Measurements from ENCODE around the gene FOXK2. TPM values are rescaled to one million over a fixed set of nuclear protein-coding genes. Genes with fewer than 3 reads are reported as not detected.

The FOXK2 gene
- total RNA-seq, 1 donor from 2014 or later: 76.6 TPM

DNA sequence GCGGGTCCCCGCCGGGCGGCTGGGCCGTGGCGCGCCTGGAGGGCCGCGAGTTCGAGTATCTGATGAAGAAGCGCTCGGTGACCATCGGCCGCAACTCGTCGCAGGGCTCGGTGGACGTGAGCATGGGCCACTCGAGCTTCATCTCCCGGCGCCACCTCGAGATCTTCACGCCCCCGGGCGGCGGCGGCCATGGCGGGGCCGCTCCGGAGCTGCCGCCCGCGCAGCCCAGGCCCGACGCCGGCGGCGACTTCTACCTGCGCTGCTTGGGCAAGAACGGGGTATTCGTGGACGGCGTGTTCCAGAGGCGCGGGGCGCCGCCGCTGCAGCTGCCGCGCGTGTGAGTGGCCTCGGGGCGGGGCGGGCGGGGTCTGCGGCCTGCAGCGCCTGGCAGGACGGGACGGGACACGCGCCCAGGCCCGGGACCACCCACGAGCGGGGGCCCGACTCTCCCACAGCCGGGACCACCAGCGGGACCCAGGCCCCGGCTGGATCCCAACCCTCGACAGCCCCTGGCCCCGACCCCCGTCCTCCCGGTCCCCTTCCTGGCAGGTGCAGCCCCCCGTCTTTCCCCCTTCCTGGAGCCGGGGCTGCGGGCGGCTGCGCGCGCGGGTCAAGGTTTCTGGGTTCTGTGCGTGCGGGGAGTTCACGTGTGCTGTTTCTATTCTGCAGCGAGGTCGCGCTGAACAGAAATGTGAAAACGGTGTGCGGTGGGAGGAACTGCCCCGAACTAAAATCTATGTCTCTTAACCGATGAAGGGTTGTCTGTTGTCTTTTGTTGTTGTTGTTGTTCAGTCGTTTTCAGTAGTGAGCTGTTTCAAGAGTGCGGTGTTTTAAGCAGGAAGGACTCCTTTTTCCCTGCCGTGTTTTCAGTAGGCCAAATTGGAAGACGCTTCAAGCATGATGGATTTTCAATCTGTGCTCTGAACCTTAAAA is 705 bp downstream of the FOXK2 start:
- peaks cover 4% of the 10 kb centered on the region for H3K36me3 Mint-ChIP-seq (ENCODE audit: insufficient read depth)
- H3K27ac Mint-ChIP-seq: peak overlapping the region; percentile 93
- TF ChIP-seq, protein P1, sequence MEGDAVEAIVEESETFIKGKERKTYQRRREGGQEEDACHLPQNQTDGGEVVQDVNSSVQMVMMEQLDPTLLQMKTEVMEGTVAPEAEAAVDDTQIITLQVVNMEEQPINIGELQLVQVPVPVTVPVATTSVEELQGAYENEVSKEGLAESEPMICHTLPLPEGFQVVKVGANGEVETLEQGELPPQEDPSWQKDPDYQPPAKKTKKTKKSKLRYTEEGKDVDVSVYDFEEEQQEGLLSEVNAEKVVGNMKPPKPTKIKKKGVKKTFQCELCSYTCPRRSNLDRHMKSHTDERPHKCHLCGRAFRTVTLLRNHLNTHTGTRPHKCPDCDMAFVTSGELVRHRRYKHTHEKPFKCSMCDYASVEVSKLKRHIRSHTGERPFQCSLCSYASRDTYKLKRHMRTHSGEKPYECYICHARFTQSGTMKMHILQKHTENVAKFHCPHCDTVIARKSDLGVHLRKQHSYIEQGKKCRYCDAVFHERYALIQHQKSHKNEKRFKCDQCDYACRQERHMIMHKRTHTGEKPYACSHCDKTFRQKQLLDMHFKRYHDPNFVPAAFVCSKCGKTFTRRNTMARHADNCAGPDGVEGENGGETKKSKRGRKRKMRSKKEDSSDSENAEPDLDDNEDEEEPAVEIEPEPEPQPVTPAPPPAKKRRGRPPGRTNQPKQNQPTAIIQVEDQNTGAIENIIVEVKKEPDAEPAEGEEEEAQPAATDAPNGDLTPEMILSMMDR (IDR thresholded peaks at IDR 0.05; ENCODE audit: unreplicated experiment): no peak
- H3K4me1 Mint-ChIP-seq (ENCODE audit: low read depth): peaks cover 19% of the 10 kb centered on the region
- no peaks in the 10 kb centered on the region for H3K27me3 Mint-ChIP-seq
- no peak for DNase-seq (ENCODE audit: low spot score, unreplicated experiment)
- no peaks in the 10 kb centered on the region for H3K9me3 Mint-ChIP-seq (ENCODE audit: low read depth)
- peak overlapping the region; percentile 83 for H3K4me3 Mint-ChIP-seq (ENCODE audit: low read depth)

DNA sequence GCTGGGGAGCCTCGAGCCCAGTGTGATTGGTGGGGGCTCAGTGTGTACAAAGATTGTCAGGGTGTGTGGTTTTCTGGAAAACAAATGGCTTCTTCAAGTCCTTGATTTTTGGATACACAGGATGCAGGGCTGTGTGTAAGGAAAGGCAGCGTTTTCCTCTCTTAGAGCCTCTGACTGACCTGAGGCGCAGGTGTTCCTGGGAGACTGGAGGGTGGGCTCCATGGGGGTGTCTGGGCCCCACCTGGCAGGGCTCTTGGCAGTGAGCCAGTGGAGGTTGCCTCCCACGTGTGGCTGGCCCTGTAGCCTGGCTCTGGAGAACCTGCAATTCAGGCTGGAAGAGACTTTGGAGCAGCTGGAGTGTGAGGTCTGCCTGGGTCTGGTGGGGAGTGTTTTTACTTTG is 5.0 kb downstream of the FOXK2 start:
- H3K27ac Mint-ChIP-seq: peak overlapping the region; percentile 76
- TF ChIP-seq, protein P1 (IDR thresholded peaks at IDR 0.05; ENCODE audit: unreplicated experiment): no peak
- H3K27me3 Mint-ChIP-seq: no peaks in the 10 kb centered on the region
- H3K4me3 Mint-ChIP-seq (ENCODE audit: low read depth): no peak overlapping the region
- H3K9me3 Mint-ChIP-seq (ENCODE audit: low read depth): no peaks in the 10 kb centered on the region
- H3K4me1 Mint-ChIP-seq (ENCODE audit: low read depth): peaks cover 38% of the 10 kb centered on the region
- H3K36me3 Mint-ChIP-seq (ENCODE audit: insufficient read depth): peaks cover 4% of the 10 kb centered on the region
- no peak for DNase-seq (ENCODE audit: low spot score, unreplicated experiment)

DNA sequence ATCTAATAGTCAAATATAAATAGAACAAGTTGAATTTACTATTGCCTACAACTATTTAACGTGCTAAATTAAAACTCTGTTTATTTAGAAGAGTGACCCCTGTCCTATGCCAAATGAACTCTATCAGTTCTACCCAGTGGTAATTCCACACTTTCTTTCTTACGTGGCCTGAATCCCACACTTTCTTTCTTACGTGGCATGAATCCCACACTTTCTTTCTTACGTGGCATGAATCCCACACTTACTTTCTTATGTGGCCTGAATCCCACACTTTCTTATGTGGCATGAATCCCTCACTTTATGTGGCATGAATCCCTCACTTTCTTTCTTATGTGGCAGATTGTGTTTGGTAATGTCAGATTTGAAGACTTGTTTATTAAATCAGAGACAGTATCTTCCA is 6.2 kb downstream of the FOXK2 start:
- peaks cover 41% of the 10 kb centered on the region for H3K4me1 Mint-ChIP-seq (ENCODE audit: low read depth)
- H3K27ac Mint-ChIP-seq: no peak overlapping the region
- peaks cover 4% of the 10 kb centered on the region for H3K36me3 Mint-ChIP-seq (ENCODE audit: insufficient read depth)
- no peak for DNase-seq (ENCODE audit: low spot score, unreplicated experiment)
- H3K4me3 Mint-ChIP-seq (ENCODE audit: low read depth): no peak overlapping the region
- no peaks in the 10 kb centered on the region for H3K9me3 Mint-ChIP-seq (ENCODE audit: low read depth)
- H3K27me3 Mint-ChIP-seq: no peaks in the 10 kb centered on the region
- TF ChIP-seq, protein P1 (IDR thresholded peaks at IDR 0.05; ENCODE audit: unreplicated experiment): no peak

DNA sequence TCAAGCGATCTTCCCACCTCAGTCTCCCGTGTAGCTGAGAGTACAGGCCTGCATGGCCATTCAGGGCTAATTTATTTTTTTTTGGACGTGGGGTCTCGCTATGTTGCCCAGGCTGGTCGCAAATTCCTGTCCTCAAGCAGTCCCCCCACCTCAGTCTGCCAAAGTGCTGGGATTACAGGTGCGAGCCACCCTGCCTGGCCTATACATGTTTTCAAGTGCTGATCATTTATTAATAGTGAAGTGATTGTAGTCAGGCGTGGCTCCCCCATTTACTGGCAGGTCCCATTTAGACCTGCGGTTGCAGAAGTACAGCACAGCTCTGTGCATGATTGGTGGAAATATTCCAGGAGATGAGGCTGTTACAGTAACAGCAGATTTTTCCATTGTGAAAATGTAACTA is 8.4 kb downstream of the FOXK2 start:
- Mint-ChIP-seq H3K27me3 (no peaks in the 10 kb centered on the region), H3K4me3 (ENCODE audit: low read depth) (no peak overlapping the region), H3K4me1 (ENCODE audit: low read depth) (peaks cover 41% of the 10 kb centered on the region), H3K36me3 (ENCODE audit: insufficient read depth) (peaks cover 2% of the 10 kb centered on the region), H3K9me3 (ENCODE audit: low read depth) (no peaks in the 10 kb centered on the region), H3K27ac (peak overlapping the region; percentile 72)
- DNase-seq (ENCODE audit: low spot score, unreplicated experiment): no peak
- TF ChIP-seq, protein P1 (IDR thresholded peaks at IDR 0.05; ENCODE audit: unreplicated experiment): no peak

DNA sequence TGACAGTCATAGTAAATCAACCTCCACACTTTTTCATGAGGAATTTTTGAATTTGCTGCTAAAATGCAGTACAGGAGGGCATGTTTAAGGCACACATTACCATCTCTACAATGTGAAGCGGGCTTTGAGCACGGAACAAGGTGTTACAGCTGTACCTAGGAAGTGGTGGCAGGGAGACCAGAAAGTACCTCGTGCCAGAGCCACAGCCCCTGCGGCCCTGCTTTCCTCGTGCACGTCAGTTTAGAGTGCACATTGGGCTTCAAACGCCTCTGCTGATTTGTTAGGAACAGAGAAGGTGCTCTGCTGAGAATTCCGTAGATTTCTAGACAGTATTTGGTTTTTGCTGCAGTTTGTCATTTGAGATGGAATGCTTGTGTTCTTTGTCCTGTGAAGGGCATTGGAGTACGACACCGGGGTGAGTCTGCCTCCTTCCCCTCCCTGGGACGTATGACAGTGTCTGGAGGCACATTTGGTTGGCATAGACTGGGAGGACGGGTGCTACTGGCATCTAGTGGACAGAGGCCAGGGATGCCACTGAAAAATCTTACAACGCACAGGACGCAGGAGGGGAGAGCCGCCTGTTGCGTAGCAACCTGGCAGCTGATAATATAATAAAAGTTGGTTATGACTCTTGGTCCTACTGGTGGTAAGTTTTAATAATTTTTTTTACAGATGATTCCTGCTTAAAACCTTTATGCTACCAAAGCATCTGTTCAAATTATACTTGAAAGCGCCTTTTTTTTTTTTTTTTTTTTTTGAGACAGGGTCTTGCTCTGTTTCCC is 9.1 kb downstream of the FOXK2 start:
- H3K27me3 Mint-ChIP-seq: no peaks in the 10 kb centered on the region
- H3K36me3 Mint-ChIP-seq (ENCODE audit: insufficient read depth): no peaks in the 10 kb centered on the region
- no peaks in the 10 kb centered on the region for H3K9me3 Mint-ChIP-seq (ENCODE audit: low read depth)
- no peak for DNase-seq (ENCODE audit: low spot score, unreplicated experiment)
- peak overlapping the region; percentile 72 for H3K27ac Mint-ChIP-seq
- peaks cover 40% of the 10 kb centered on the region for H3K4me1 Mint-ChIP-seq (ENCODE audit: low read depth)
- TF ChIP-seq, protein P1 (IDR thresholded peaks at IDR 0.05; ENCODE audit: unreplicated experiment): peak; percentile 30
- H3K4me3 Mint-ChIP-seq (ENCODE audit: low read depth): no peak overlapping the region
